Measurements from ENCODE around the gene DLG5.

DNA sequence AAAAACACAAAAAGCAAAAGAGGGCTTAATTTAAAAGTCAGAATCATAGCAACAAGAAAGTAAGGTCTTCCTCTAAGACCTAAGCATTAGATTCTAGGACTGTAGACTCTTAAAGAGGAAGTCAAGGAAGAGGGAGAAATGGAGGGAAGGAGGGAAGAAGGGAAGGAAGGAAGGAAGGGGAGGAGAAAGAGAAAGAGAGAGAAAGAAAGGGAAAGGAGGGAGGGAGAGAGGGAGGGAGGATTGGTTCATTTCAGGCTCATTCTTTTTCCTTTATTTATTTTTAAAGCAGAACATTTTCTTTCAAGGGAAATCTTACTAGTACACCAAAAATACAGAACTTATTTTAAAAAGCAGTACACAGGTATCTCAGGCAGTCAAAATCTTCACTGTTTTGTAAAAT is 81.1 kb downstream of the DLG5 start:
- TF ChIP-seq POLR2A (IDR thresholded peaks at IDR 0.05; ENCODE audit: low read length) = no peak
- no peak for TF ChIP-seq GATA1 (IDR thresholded peaks at IDR 0.05; ENCODE audit: low read depth, low read length)

Measured in erythroblast (primary cell).